ENCODE data around the gene SYNE3.

Gene SYNE3

GRCh38 chr14:95471476-95471875, 45.0 kb downstream of the SYNE3 start:
- Histone ChIP-seq H3K36me3 (ENCODE audit: control insufficient read depth in 2 of 2, insufficient read depth in 2 of 2, low read length in 2 of 2) (no peaks in the 10 kb centered on the region), H3K9ac (ENCODE audit: low read length in 2 of 2) (no peak overlapping the region), H3K4me3 (ENCODE audit: low read length in 2 of 2) (no peak overlapping the region), H3K4me1 (ENCODE audit: control insufficient read depth, insufficient read depth, low read length) (peaks cover 3% of the 10 kb centered on the region), H3K27me3 (ENCODE audit: control insufficient read depth in 1 of 2, insufficient read depth in 2 of 2, low read length in 2 of 2) (peaks cover 22 to 30% of the 10 kb centered on the region in 2 donors), H3K27ac (ENCODE audit: low read length) (no peak overlapping the region), H3K9me3 (ENCODE audit: control insufficient read depth in 2 of 2, low read length in 2 of 2) (no peaks in the 10 kb centered on the region)

- Histone ChIP-seq H3K9ac (ENCODE audit: low read length in 2 of 2) (no peak overlapping the region), H3K36me3 (ENCODE audit: control insufficient read depth in 2 of 2, insufficient read depth in 2 of 2, low read length in 2 of 2) (no peaks in the 10 kb centered on the region), H3K27me3 (ENCODE audit: control insufficient read depth in 1 of 2, insufficient read depth in 2 of 2, low read length in 2 of 2) (peaks cover 26 to 30% of the 10 kb centered on the region in 2 donors), H3K4me3 (ENCODE audit: low read length in 2 of 2) (no peak overlapping the region), H3K4me1 (ENCODE audit: control insufficient read depth, insufficient read depth, low read length) (peaks cover 3% of the 10 kb centered on the region), H3K9me3 (ENCODE audit: control insufficient read depth in 2 of 2, low read length in 2 of 2) (no peaks in the 10 kb centered on the region), H3K27ac (ENCODE audit: low read length) (no peak overlapping the region)
Measured at GRCh38 chr14:95471016-95471415, 45.4 kb downstream of the SYNE3 start.

- Histone ChIP-seq H3K4me1 (ENCODE audit: control insufficient read depth, insufficient read depth, low read length) (peaks cover 3% of the 10 kb centered on the region), H3K27ac (ENCODE audit: low read length) (no peak overlapping the region), H3K36me3 (ENCODE audit: control insufficient read depth in 2 of 2, insufficient read depth in 2 of 2, low read length in 2 of 2) (peaks cover 3 to 4% of the 10 kb centered on the region in 2 donors), H3K27me3 (ENCODE audit: control insufficient read depth in 1 of 2, insufficient read depth in 2 of 2, low read length in 2 of 2) (peaks cover 42 to 43% of the 10 kb centered on the region in 2 donors), H3K9ac (ENCODE audit: low read length in 2 of 2) (no peak overlapping the region), H3K4me3 (ENCODE audit: low read length in 2 of 2) (no peak overlapping the region), H3K9me3 (ENCODE audit: control insufficient read depth in 2 of 2, low read length in 2 of 2) (no peaks in the 10 kb centered on the region)
Measured at GRCh38 chr14:95469134-95469481, 47.3 kb downstream of the SYNE3 start.

GRCh38 chr14:95468448-95469133, 47.9 kb downstream of the SYNE3 start:
- no peak overlapping the region for H3K27ac ChIP-seq (ENCODE audit: low read length)
- H3K9ac ChIP-seq (ENCODE audit: low read length in 2 of 2) = no peak overlapping the region
- H3K4me1 ChIP-seq (ENCODE audit: control insufficient read depth, insufficient read depth, low read length) = peaks cover 3% of the 10 kb centered on the region

GRCh38 chr14:95467657-95468056, 48.8 kb downstream of the SYNE3 start:
- peaks cover 3 to 4% of the 10 kb centered on the region in 2 donors for H3K36me3 ChIP-seq (ENCODE audit: control insufficient read depth in 2 of 2, insufficient read depth in 2 of 2, low read length in 2 of 2)
- no peak overlapping the region for H3K9ac ChIP-seq (ENCODE audit: low read length in 2 of 2)
- H3K4me1 ChIP-seq (ENCODE audit: control insufficient read depth, insufficient read depth, low read length) = peaks cover 3% of the 10 kb centered on the region
- H3K4me3 ChIP-seq (ENCODE audit: low read length in 2 of 2) = no peak overlapping the region
- H3K27ac ChIP-seq (ENCODE audit: low read length) = no peak overlapping the region
- no peaks in the 10 kb centered on the region for H3K9me3 ChIP-seq (ENCODE audit: control insufficient read depth in 2 of 2, low read length in 2 of 2)
- peaks cover 34 to 39% of the 10 kb centered on the region in 2 donors for H3K27me3 ChIP-seq (ENCODE audit: control insufficient read depth in 1 of 2, insufficient read depth in 2 of 2, low read length in 2 of 2)

More at GRCh38 chr14:95468448-95469133, 47.9 kb downstream of the SYNE3 start:
- no peak overlapping the region for H3K4me3 ChIP-seq (ENCODE audit: low read length in 2 of 2)
- peaks cover 42 to 43% of the 10 kb centered on the region in 2 donors for H3K27me3 ChIP-seq (ENCODE audit: control insufficient read depth in 1 of 2, insufficient read depth in 2 of 2, low read length in 2 of 2)
- H3K9me3 ChIP-seq (ENCODE audit: control insufficient read depth in 2 of 2, low read length in 2 of 2) = no peaks in the 10 kb centered on the region
- H3K36me3 ChIP-seq (ENCODE audit: control insufficient read depth in 2 of 2, insufficient read depth in 2 of 2, low read length in 2 of 2) = peaks cover 3 to 4% of the 10 kb centered on the region in 2 donors

GRCh38 chr14:95467232-95467631, 49.2 kb downstream of the SYNE3 start:
- H3K27ac ChIP-seq (ENCODE audit: low read length) = no peak overlapping the region
- H3K27me3 ChIP-seq (ENCODE audit: control insufficient read depth in 1 of 2, insufficient read depth in 2 of 2, low read length in 2 of 2) = peaks cover 31 to 35% of the 10 kb centered on the region in 2 donors
- peaks cover 3% of the 10 kb centered on the region for H3K4me1 ChIP-seq (ENCODE audit: control insufficient read depth, insufficient read depth, low read length)

More at GRCh38 chr14:95467232-95467631, 49.2 kb downstream of the SYNE3 start:
- H3K36me3 ChIP-seq (ENCODE audit: control insufficient read depth in 2 of 2, insufficient read depth in 2 of 2, low read length in 2 of 2) = peaks cover 3 to 4% of the 10 kb centered on the region in 2 donors
- no peaks in the 10 kb centered on the region for H3K9me3 ChIP-seq (ENCODE audit: control insufficient read depth in 2 of 2, low read length in 2 of 2)
- H3K4me3 ChIP-seq (ENCODE audit: low read length in 2 of 2) = no peak overlapping the region
- H3K9ac ChIP-seq (ENCODE audit: low read length in 2 of 2) = no peak overlapping the region
